Measurements from ENCODE around the gene MTR. TPM values are rescaled to one million over a fixed set of nuclear protein-coding genes. Genes with fewer than 3 reads are reported as not detected.
A peak's percentile ranks its signal among the peaks of the same experiment; 100 is the strongest.

Gene MTR
- total and polyA plus RNA-seq, 9 of the 15 experiments (the other 6 are each of a cell fraction or from before 2014, with no cell fraction given), result 3.4 to 44.3 (median 20.3) TPM

DNA sequence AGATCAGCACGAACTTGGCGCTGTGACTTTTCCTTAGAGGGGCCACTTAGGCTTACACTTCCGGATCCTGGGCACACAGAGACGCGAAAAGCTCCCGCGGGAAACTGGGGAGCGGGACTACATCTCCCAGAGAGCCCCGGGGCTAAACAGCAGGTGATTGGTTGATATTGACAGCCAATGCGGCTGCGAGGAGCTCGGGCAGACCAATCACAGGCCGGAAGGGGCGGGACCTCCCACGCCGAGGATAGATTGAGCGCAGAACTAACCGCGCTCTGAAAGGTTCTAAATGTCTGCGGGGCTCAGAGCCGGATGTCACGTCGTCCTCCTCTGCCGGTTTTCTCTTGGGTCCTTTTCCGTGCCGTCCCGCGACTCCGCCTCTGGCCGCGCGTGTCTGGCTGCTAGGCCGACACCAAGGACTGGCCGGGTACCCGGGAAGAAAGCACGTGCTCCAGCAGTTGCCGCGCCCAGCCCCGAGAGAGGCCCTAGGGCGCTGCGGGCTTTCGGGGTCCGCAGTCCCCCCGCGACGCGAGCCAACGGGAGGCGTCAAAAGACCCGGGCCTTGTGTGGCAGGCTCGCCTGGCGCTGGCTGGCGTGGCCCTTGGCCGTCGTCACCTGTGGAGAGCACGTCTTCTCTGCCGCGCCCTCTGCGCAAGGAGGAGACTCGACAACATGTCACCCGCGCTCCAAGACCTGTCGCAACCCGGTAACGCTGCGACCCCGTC, at the start of gene MTR (continued):
- TF ChIP-seq, protein P1, sequence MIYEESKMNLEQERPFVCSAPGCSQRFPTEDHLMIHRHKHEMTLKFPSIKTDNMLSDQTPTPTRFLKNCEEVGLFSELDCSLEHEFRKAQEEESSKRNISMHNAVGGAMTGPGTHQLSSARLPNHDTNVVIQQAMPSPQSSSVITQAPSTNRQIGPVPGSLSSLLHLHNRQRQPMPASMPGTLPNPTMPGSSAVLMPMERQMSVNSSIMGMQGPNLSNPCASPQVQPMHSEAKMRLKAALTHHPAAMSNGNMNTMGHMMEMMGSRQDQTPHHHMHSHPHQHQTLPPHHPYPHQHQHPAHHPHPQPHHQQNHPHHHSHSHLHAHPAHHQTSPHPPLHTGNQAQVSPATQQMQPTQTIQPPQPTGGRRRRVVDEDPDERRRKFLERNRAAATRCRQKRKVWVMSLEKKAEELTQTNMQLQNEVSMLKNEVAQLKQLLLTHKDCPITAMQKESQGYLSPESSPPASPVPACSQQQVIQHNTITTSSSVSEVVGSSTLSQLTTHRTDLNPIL (CRISPR knock-in tag; IDR thresholded peaks at IDR 0.05), result no peak
- TF ChIP-seq BACH1 (tag; IDR thresholded peaks at IDR 0.05), result no peak
- TF ChIP-seq, protein P2, sequence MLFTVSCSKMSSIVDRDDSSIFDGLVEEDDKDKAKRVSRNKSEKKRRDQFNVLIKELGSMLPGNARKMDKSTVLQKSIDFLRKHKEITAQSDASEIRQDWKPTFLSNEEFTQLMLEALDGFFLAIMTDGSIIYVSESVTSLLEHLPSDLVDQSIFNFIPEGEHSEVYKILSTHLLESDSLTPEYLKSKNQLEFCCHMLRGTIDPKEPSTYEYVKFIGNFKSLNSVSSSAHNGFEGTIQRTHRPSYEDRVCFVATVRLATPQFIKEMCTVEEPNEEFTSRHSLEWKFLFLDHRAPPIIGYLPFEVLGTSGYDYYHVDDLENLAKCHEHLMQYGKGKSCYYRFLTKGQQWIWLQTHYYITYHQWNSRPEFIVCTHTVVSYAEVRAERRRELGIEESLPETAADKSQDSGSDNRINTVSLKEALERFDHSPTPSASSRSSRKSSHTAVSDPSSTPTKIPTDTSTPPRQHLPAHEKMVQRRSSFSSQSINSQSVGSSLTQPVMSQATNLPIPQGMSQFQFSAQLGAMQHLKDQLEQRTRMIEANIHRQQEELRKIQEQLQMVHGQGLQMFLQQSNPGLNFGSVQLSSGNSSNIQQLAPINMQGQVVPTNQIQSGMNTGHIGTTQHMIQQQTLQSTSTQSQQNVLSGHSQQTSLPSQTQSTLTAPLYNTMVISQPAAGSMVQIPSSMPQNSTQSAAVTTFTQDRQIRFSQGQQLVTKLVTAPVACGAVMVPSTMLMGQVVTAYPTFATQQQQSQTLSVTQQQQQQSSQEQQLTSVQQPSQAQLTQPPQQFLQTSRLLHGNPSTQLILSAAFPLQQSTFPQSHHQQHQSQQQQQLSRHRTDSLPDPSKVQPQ (CRISPR knock-in tag; IDR thresholded peaks at IDR 0.05; ENCODE audit: borderline replicate concordance), result no peak
- TF ChIP-seq ZNF146 (CRISPR knock-in tag; IDR thresholded peaks at IDR 0.05; ENCODE audit: unreplicated experiment), result no peak
- TF ChIP-seq NBN (IDR thresholded peaks at IDR 0.05; ENCODE audit: low read depth), result no peak
- no peak for TF ChIP-seq ARID2 (IDR thresholded peaks at IDR 0.05)
- no peak for TF ChIP-seq SAFB (IDR thresholded peaks at IDR 0.05; ENCODE audit: borderline replicate concordance, low read depth, low read length)
- TF ChIP-seq RAD51 (IDR thresholded peaks at IDR 0.05; ENCODE audit: borderline replicate concordance, low read depth), result peak; percentile 52; the same call in 1 of the 2 replicates
- no peak for TF ChIP-seq MEF2D (tag; conservative IDR thresholded peaks at IDR 0.05; ENCODE audit: low read depth)
- TF ChIP-seq ZKSCAN8 (CRISPR knock-in tag; IDR thresholded peaks at IDR 0.05), result no peak
- TF ChIP-seq CREM (IDR thresholded peaks at IDR 0.05; ENCODE audit: low read depth), result peak; percentile 65
- no peak for TF ChIP-seq ZNF444 (CRISPR knock-in tag; IDR thresholded peaks at IDR 0.05)
- TF ChIP-seq FOSL1 (tag; conservative IDR thresholded peaks at IDR 0.05), result no peak
- TF ChIP-seq FIP1L1 (IDR thresholded peaks at IDR 0.05; ENCODE audit: low read depth, low read length, poor library complexity, severe bottlenecking), result peak; percentile 93
- TF ChIP-seq RBM14 (IDR thresholded peaks at IDR 0.05; ENCODE audit: borderline replicate concordance, insufficient read depth, low read depth, low read length), result no peak
- peak; percentile 98 for TF ChIP-seq POLR2A (conservative IDR thresholded peaks at IDR 0.05)
- TF ChIP-seq MCM5 (IDR thresholded peaks at IDR 0.05; ENCODE audit: low read depth), result no peak
- no peak for TF ChIP-seq FOXM1 (IDR thresholded peaks at IDR 0.05; ENCODE audit: low read depth)
- no peak for TF ChIP-seq FOXM1 (CRISPR knock-in tag; IDR thresholded peaks at IDR 0.05; ENCODE audit: low read depth)
- TF ChIP-seq TAL1 (IDR thresholded peaks at IDR 0.05), result no peak
- no peak for TF ChIP-seq RUNX1 (IDR thresholded peaks at IDR 0.05; ENCODE audit: low read depth)
- TF ChIP-seq, protein P3, sequence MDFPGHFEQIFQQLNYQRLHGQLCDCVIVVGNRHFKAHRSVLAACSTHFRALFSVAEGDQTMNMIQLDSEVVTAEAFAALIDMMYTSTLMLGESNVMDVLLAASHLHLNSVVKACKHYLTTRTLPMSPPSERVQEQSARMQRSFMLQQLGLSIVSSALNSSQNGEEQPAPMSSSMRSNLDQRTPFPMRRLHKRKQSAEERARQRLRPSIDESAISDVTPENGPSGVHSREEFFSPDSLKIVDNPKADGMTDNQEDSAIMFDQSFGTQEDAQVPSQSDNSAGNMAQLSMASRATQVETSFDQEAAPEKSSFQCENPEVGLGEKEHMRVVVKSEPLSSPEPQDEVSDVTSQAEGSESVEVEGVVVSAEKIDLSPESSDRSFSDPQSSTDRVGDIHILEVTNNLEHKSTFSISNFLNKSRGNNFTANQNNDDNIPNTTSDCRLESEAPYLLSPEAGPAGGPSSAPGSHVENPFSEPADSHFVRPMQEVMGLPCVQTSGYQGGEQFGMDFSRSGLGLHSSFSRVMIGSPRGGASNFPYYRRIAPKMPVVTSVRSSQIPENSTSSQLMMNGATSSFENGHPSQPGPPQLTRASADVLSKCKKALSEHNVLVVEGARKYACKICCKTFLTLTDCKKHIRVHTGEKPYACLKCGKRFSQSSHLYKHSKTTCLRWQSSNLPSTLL (IDR thresholded peaks at IDR 0.05), result peak; percentile 92; the same call in 1 of the 2 replicates
- peak; percentile 93 for TF ChIP-seq RBBP5 (IDR thresholded peaks at IDR 0.05; ENCODE audit: borderline replicate concordance, insufficient read depth, low read length, poor library complexity, severe bottlenecking)

Data from K562 (cell line).